ENCODE measurements around the gene SNORC. TPM values are rescaled to one million over a fixed set of nuclear protein-coding genes. Genes with fewer than 3 reads are reported as not detected.

SNORC gene
- polyA plus RNA-seq, 1 of the 3 experiments (the other 2 are of a cell fraction), result 1.2 TPM

DNA sequence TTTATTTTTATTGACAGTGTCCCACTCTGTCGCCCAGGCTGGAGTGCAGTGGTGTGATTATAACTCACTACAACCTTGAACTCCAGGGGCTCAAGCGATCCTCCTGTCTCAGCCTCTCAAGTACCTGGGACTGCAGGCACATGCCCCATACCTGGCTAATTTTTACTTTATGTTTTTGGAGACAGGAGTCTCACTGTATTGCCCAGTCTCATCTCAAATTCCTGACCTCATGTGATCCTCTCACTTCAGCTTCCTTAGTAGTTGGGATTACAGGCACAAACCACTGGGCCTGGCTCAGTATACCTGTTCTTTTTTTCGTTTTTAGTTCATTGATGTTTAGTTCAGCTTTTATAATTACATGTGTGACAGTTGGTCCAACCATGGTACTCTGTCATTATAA is 40.1 kb upstream of the SNORC start (continued):
- TF ChIP-seq, protein P1, sequence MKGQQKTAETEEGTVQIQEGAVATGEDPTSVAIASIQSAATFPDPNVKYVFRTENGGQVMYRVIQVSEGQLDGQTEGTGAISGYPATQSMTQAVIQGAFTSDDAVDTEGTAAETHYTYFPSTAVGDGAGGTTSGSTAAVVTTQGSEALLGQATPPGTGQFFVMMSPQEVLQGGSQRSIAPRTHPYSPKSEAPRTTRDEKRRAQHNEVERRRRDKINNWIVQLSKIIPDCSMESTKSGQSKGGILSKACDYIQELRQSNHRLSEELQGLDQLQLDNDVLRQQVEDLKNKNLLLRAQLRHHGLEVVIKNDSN (IDR thresholded peaks at IDR 0.05; ENCODE audit: borderline replicate concordance, low read depth), result no peak
- TF ChIP-seq FOXJ3 (CRISPR knock-in tag; IDR thresholded peaks at IDR 0.05), result no peak
- TF ChIP-seq YY1 (IDR thresholded peaks at IDR 0.05; ENCODE audit: low read depth), result no peak
- TF ChIP-seq RFX5 (IDR thresholded peaks at IDR 0.05; ENCODE audit: low read length), result no peak

GRCh38 chr2:232831496-232831895 is 38.6 kb upstream of the SNORC start:
- Histone ChIP-seq H2AFZ (ENCODE audit: low read depth) (no peak overlapping the region), H3K79me2 (ENCODE audit: insufficient read depth) (no peaks in the 10 kb centered on the region), H3K27me3 (ENCODE audit: insufficient read depth) (no peaks in the 10 kb centered on the region), H3K9me2 (no peaks in the 10 kb centered on the region), H3K4me2 (no peak overlapping the region), H3F3A (replicated peaks; ENCODE audit: insufficient read depth) (no peaks in the 10 kb centered on the region), H3K27ac (ENCODE audit: low read depth in 2 of 2, low read length in 1 of 2) (no peak overlapping the region), H3K36me3 (replicated peaks in 1 of 2; ENCODE audit: control insufficient read depth in 1 of 2, insufficient read depth in 2 of 2, low read length in 1 of 2) (peaks cover 44 to 61% of the 10 kb centered on the region in 2 experiments), H3K9me3 (no peaks in the 10 kb centered on the region), H3K4me1 (ENCODE audit: control insufficient read depth in 1 of 2, insufficient read depth in 2 of 2, low read depth in 1 of 2, low read length in 1 of 2) (peaks cover 0 to 3% of the 10 kb centered on the region in 2 experiments; a peak in 1 of 4 replicates), H4K20me1 (ENCODE audit: insufficient read depth) (no peaks in the 10 kb centered on the region), H3K4me3 (ENCODE audit: low read depth in 2 of 2, low read length in 1 of 2) (no peak overlapping the region), H3K9ac (no peak overlapping the region)
- ChIA-PET POLR2A (no interaction called here), CTCF (no interaction called here)
- no peak for DNase-seq
- TF ChIP-seq TCF12 (IDR thresholded peaks at IDR 0.05) (no peak), YY1 (IDR thresholded peaks at IDR 0.05; ENCODE audit: low read depth) (no peak), EP300 (IDR thresholded peaks at IDR 0.05; ENCODE audit: borderline replicate concordance in 1 of 2, low read depth in 1 of 2, low read length in 1 of 2) (no peak), FOXM1 (IDR thresholded peaks at IDR 0.05; ENCODE audit: low read depth) (no peak), REST (IDR thresholded peaks at IDR 0.05; ENCODE audit: low read depth, low read length) (no peak), RFX5 (IDR thresholded peaks at IDR 0.05; ENCODE audit: low read length) (no peak), GATA2 (CRISPR knock-in tag; IDR thresholded peaks at IDR 0.05) (no peak), SIN3A (IDR thresholded peaks at IDR 0.05; ENCODE audit: borderline replicate concordance, low read depth, low read length) (no peak), RXRA (IDR thresholded peaks at IDR 0.05; ENCODE audit: borderline replicate concordance, low read depth) (no peak), FOSL2 (IDR thresholded peaks at IDR 0.05; ENCODE audit: borderline replicate concordance, low read depth) (no peak), RAD21 (IDR thresholded peaks at IDR 0.05; ENCODE audit: low read length) (no peak), TAF1 (IDR thresholded peaks at IDR 0.05; ENCODE audit: borderline replicate concordance, low read depth, low read length) (no peak), CHD2 (IDR thresholded peaks at IDR 0.05; ENCODE audit: low read length, partially characterized antibody) (no peak), POLR2AphosphoS5 (IDR thresholded peaks at IDR 0.05; ENCODE audit: low read depth, low read length) (no peak), MEF2A (IDR thresholded peaks at IDR 0.05; ENCODE audit: borderline replicate concordance, low read depth) (no peak), JUND (IDR thresholded peaks at IDR 0.05) (no peak)
- TF ChIP-seq, protein P2, sequence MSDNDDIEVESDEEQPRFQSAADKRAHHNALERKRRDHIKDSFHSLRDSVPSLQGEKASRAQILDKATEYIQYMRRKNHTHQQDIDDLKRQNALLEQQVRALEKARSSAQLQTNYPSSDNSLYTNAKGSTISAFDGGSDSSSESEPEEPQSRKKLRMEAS (IDR thresholded peaks at IDR 0.05; ENCODE audit: low read depth), result no peak
- 93% methylated on average over 3 of the region's 3 CpGs for WGBS (ENCODE audit: low lambda C conversion rate)
